Neural cell (in vitro differentiated cells): Measurements from ENCODE around the gene SGPP2. TPM values are rescaled to one million over a fixed set of nuclear protein-coding genes. Genes with fewer than 3 reads are reported as not detected.

Experiments
- H2AFZ ChIP-seq: fragments of 200-600, 300-800 bp; sonication (generic), shearing (Covaris generic); 2 replicates; pipeline ENCODE4 v1.6.0; 2014; ENCODE audit warnings: low read depth, mild to moderate bottlenecking, antibody characterized with exemption, low read length, moderate library complexity
- H3F3A ChIP-seq: fragments of 200-600 bp; shearing (Covaris generic); 2 replicates; pipeline ENCODE4 v1.6.1; 2016; ENCODE audit warnings: mild to moderate bottlenecking, moderate library complexity, mixed read lengths, antibody characterized with exemption, low read length; ENCODE audit not compliant: insufficient read depth, poor library complexity, severe bottlenecking
- H3K27ac ChIP-seq: fragments of 200-600, 300-800 bp; sonication (generic), shearing (Covaris generic); 2 replicates; pipeline ENCODE4 v1.5.1; 2014; ENCODE audit warnings: mild to moderate bottlenecking, low read length, moderate library complexity
- H3K27me3 ChIP-seq: fragments of 300-800, 200-600 bp; sonication (generic), shearing (Covaris generic); 2 replicates; pipeline ENCODE4 v1.6.0; 2014; ENCODE audit warnings: mild to moderate bottlenecking, low read depth, low read length, moderate library complexity; ENCODE audit not compliant: insufficient read depth
- H3K36me3 ChIP-seq: fragments of 300-800, 200-600 bp; sonication (generic), shearing (Covaris generic); 2 replicates; pipeline ENCODE4 v1.5.1; 2014; ENCODE audit warnings: mild to moderate bottlenecking, antibody characterized with exemption, low read length, moderate library complexity; ENCODE audit not compliant: insufficient read depth
- H3K4me2 ChIP-seq: fragments of 300-800, 200-600 bp; sonication (generic), shearing (Covaris generic); 2 replicates; pipeline ENCODE4 v1.6.0; 2014; ENCODE audit warnings: mild to moderate bottlenecking, low read length
- H3K4me3 ChIP-seq: fragments of 300-800, 200-600 bp; sonication (generic), shearing (Covaris generic); 2 replicates; pipeline ENCODE4 v1.5.1; 2014; ENCODE audit warnings: mild to moderate bottlenecking, low read length, moderate library complexity
- H3K79me2 ChIP-seq: fragments of 200-600 bp; shearing (Covaris generic); replicated peaks from 2 replicates; pipeline ENCODE4 v1.6.0; 2014; ENCODE audit warnings: mild to moderate bottlenecking, low read length, moderate library complexity; ENCODE audit not compliant: insufficient read depth
- H3K9ac ChIP-seq: fragments of 300-800, 200-600 bp; sonication (generic), shearing (Covaris generic); 2 replicates; pipeline ENCODE4 v1.6.1; 2016; ENCODE audit warnings: mild to moderate bottlenecking, low read length, mixed read lengths
- H3K9me2 ChIP-seq: fragments of 200-600 bp; shearing (Covaris generic); 2 replicates; pipeline ENCODE4 v1.6.1; 2016; ENCODE audit warnings: mild to moderate bottlenecking, low read length, mixed read lengths; ENCODE audit not compliant: insufficient read depth
- H3K9me3 ChIP-seq: fragments of 200-600, 300-800 bp; sonication (generic), shearing (Covaris generic); 2 replicates; pipeline ENCODE4 v1.6.1; 2016; ENCODE audit warnings: mild to moderate bottlenecking, mixed run types, low read length, moderate library complexity, mixed read lengths
- H4K20me1 ChIP-seq: fragments of 200-600 bp; shearing (Covaris generic); 2 replicates; pipeline ENCODE4 v1.6.1; 2016; ENCODE audit warnings: mild to moderate bottlenecking, mixed run types; ENCODE audit not compliant: insufficient read depth
- EP300 ChIP-seq: fragments of 450-650 bp; conservative IDR thresholded peaks from 2 replicates; pipeline ENCODE4 v1.6.1; 2014; ENCODE audit warnings: antibody characterized with exemption, mild to moderate bottlenecking, moderate library complexity; ENCODE audit not compliant: poor library complexity, severe bottlenecking
- EZH2 ChIP-seq: fragments of 200-600, 300-800 bp; shearing (Covaris generic), sonication (generic); IDR thresholded peaks from 2 replicates; pipeline ENCODE4 v1.6.1; 2014; ENCODE audit warnings: antibody characterized with exemption, low read length, borderline replicate concordance, mild to moderate bottlenecking; ENCODE audit not compliant: insufficient read depth, poor library complexity, severe bottlenecking
- MXI1 ChIP-seq: fragments of 450-650 bp; conservative IDR thresholded peaks from 2 replicates; pipeline ENCODE4 v1.6.1; 2014; ENCODE audit warnings: antibody characterized with exemption, mild to moderate bottlenecking; ENCODE audit not compliant: poor library complexity, severe bottlenecking
- POLR2AphosphoS5 ChIP-seq: IDR thresholded peaks from 2 replicates; pipeline ENCODE4 v1.6.1; 2012
- RAD21 ChIP-seq: fragments of 450-650 bp; conservative IDR thresholded peaks from 2 replicates; pipeline ENCODE4 v1.6.1; 2014; ENCODE audit warnings: antibody characterized with exemption, mild to moderate bottlenecking, moderate library complexity
- SMC3 ChIP-seq: fragments of 450-650 bp; conservative IDR thresholded peaks from 2 replicates; pipeline ENCODE4 v1.6.1; 2014; ENCODE audit warnings: antibody characterized with exemption, mild to moderate bottlenecking, moderate library complexity; ENCODE audit not compliant: poor library complexity
- TAF1 ChIP-seq: IDR thresholded peaks from 2 replicates; pipeline ENCODE4 v1.6.1; 2012; ENCODE audit warnings: low read depth
- polyA plus RNA-seq: library from polyadenylated mRNA; depleted of rRNA; stranded (reverse); fragments of >200 nt; gene quantifications from 2 replicates; pipeline ENCODE4 v1.2.3, GENCODE V29; 2014
- TF ChIP-seq, protein P1 (sequence below): IDR thresholded peaks from 2 replicates; pipeline ENCODE4 v1.6.1; 2012; ENCODE audit warnings: borderline replicate concordance
- TF ChIP-seq, protein P2 (sequence below): fragments of 450-650 bp; IDR thresholded peaks from 2 replicates; pipeline ENCODE4 v1.5.1; 2014; ENCODE audit warnings: antibody characterized with exemption, mild to moderate bottlenecking, moderate library complexity; ENCODE audit not compliant: poor library complexity, severe bottlenecking

The SGPP2 gene
- polyA plus RNA-seq, 1 donor from 2014 or later: 0.38 TPM

DNA sequence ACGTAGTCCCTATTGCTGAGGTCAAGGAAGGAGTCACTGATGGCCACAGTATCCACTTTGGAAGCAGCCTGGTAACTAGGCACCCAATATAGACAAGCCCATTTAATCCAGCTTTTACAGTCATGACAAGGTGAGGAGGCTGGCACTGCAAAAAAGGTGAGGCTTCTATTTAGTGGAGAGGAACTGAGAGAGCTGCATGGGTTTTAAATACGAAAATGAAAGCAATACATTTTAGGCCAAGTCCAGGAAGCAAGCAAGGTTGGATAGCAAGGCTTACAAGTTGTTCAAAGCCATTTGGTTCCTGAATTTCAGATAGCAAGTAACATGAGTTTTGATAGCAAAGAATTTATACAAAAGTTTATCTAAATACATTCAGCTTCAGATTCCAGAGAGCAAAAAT, 80.4 kb downstream of the SGPP2 start:
- Histone ChIP-seq H3F3A (no peaks in the 10 kb centered on the region), H3K36me3 (no peaks in the 10 kb centered on the region), H3K27ac (no peak overlapping the region), H3K9me3 (no peaks in the 10 kb centered on the region), H3K79me2 (no peaks in the 10 kb centered on the region), H3K9ac (no peak overlapping the region), H2AFZ (no peak overlapping the region), H3K9me2 (no peaks in the 10 kb centered on the region), H3K4me2 (no peak overlapping the region), H3K27me3 (no peaks in the 10 kb centered on the region), H4K20me1 (no peaks in the 10 kb centered on the region), H3K4me3 (no peak overlapping the region)
- no peak for TF ChIP-seq POLR2AphosphoS5
- TF ChIP-seq, protein P1, sequence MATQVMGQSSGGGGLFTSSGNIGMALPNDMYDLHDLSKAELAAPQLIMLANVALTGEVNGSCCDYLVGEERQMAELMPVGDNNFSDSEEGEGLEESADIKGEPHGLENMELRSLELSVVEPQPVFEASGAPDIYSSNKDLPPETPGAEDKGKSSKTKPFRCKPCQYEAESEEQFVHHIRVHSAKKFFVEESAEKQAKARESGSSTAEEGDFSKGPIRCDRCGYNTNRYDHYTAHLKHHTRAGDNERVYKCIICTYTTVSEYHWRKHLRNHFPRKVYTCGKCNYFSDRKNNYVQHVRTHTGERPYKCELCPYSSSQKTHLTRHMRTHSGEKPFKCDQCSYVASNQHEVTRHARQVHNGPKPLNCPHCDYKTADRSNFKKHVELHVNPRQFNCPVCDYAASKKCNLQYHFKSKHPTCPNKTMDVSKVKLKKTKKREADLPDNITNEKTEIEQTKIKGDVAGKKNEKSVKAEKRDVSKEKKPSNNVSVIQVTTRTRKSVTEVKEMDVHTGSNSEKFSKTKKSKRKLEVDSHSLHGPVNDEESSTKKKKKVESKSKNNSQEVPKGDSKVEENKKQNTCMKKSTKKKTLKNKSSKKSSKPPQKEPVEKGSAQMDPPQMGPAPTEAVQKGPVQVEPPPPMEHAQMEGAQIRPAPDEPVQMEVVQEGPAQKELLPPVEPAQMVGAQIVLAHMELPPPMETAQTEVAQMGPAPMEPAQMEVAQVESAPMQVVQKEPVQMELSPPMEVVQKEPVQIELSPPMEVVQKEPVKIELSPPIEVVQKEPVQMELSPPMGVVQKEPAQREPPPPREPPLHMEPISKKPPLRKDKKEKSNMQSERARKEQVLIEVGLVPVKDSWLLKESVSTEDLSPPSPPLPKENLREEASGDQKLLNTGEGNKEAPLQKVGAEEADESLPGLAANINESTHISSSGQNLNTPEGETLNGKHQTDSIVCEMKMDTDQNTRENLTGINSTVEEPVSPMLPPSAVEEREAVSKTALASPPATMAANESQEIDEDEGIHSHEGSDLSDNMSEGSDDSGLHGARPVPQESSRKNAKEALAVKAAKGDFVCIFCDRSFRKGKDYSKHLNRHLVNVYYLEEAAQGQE: no peak
- TF ChIP-seq MXI1: no peak
- TF ChIP-seq, protein P2, sequence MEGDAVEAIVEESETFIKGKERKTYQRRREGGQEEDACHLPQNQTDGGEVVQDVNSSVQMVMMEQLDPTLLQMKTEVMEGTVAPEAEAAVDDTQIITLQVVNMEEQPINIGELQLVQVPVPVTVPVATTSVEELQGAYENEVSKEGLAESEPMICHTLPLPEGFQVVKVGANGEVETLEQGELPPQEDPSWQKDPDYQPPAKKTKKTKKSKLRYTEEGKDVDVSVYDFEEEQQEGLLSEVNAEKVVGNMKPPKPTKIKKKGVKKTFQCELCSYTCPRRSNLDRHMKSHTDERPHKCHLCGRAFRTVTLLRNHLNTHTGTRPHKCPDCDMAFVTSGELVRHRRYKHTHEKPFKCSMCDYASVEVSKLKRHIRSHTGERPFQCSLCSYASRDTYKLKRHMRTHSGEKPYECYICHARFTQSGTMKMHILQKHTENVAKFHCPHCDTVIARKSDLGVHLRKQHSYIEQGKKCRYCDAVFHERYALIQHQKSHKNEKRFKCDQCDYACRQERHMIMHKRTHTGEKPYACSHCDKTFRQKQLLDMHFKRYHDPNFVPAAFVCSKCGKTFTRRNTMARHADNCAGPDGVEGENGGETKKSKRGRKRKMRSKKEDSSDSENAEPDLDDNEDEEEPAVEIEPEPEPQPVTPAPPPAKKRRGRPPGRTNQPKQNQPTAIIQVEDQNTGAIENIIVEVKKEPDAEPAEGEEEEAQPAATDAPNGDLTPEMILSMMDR: no peak
- no peak for TF ChIP-seq SMC3
- no peak for TF ChIP-seq RAD21
- TF ChIP-seq EZH2: no peak
- no peak for TF ChIP-seq TAF1

DNA sequence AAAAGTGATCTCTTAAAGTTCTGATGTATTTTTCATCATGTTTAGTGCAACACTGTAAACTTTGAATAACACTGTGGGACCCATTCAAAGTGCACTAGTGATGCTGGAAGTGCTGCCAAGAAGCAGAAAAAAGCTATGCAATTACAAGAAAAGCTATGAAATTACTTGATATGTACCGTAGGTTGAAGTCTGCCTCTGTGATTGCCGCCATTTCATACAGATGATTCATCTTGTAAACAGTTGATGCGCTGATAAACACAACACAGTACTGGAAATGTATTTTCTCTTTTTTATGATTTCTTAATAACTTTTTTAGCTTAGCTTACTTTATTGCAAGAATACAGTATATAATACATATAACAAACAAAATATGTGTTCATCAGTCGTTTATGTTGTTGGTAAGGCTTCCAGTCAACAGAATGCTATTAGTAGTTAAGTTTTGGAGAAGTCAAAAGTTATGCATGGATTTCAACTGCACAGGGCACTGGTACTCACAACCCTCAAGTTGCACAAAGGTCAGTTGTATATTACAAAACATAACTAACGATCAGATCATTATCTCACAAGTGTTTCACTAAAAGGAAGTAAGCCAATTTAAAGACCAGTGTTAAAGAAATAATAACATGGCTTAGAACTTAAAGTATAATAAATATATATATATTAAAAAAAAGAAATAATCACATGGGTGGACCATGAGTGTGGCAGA, 82.0 kb downstream of the SGPP2 start:
- Histone ChIP-seq H3K4me2 (no peak overlapping the region), H3K27ac (no peak overlapping the region), H3F3A (no peaks in the 10 kb centered on the region), H3K27me3 (no peaks in the 10 kb centered on the region), H4K20me1 (no peaks in the 10 kb centered on the region), H3K9ac (no peak overlapping the region), H3K36me3 (no peaks in the 10 kb centered on the region), H3K9me2 (no peaks in the 10 kb centered on the region), H3K9me3 (no peaks in the 10 kb centered on the region), H2AFZ (no peak overlapping the region), H3K4me3 (no peak overlapping the region), H3K79me2 (no peaks in the 10 kb centered on the region)
- TF ChIP-seq POLR2AphosphoS5 (no peak), SMC3 (no peak), TAF1 (no peak), EP300 (no peak), EZH2 (no peak), MXI1 (no peak), RAD21 (no peak)
- TF ChIP-seq, protein P1: no peak
- TF ChIP-seq, protein P2: no peak
